ENCODE results near the gene COL6A2.
"Not testable (repeated sequence)": the region's sequence is repeated elsewhere in the genome, so short reads cannot be mapped to it uniquely, and the experiment has no call there.

The COL6A2 gene

GRCh38 chr21:46173573-46173972 is 75.7 kb downstream of the COL6A2 start:
- Histone ChIP-seq H3K4me3 (ENCODE audit: low read depth, low read length) (no peak overlapping the region), H3K79me2 (ENCODE audit: control insufficient read depth, insufficient read depth, low read length, unreplicated experiment) (no peaks in the 10 kb centered on the region), H3K27ac (ENCODE audit: low read depth, low read length) (no peak overlapping the region), H3K4me1 (ENCODE audit: control insufficient read depth, insufficient read depth, low read length, unreplicated experiment) (no peaks in the 10 kb centered on the region), H3K27me3 (ENCODE audit: insufficient read depth, low read length) (no peaks in the 10 kb centered on the region), H3K36me3 (ENCODE audit: insufficient read depth, low read length) (no peaks in the 10 kb centered on the region), H2AFZ (ENCODE audit: low read length, unreplicated experiment) (no peak overlapping the region)

- H3K4me3 ChIP-seq (ENCODE audit: low read depth, low read length); H3K27me3 ChIP-seq (ENCODE audit: insufficient read depth, low read length); H2AFZ ChIP-seq (ENCODE audit: low read length, unreplicated experiment); H3K79me2 ChIP-seq (ENCODE audit: control insufficient read depth, insufficient read depth, low read length, unreplicated experiment); H3K4me1 ChIP-seq (ENCODE audit: control insufficient read depth, insufficient read depth, low read length, unreplicated experiment); H3K36me3 ChIP-seq (ENCODE audit: insufficient read depth, low read length); H3K27ac ChIP-seq (ENCODE audit: low read depth, low read length): not testable (repeated sequence)
Measured at GRCh38 chr21:46176443-46177129, 78.7 kb downstream of the COL6A2 start.

- Histone ChIP-seq H3K4me3 (ENCODE audit: low read depth, low read length) (no peak overlapping the region), H3K36me3 (ENCODE audit: insufficient read depth, low read length) (no peaks in the 10 kb centered on the region), H3K4me1 (ENCODE audit: control insufficient read depth, insufficient read depth, low read length, unreplicated experiment) (no peaks in the 10 kb centered on the region), H3K79me2 (ENCODE audit: control insufficient read depth, insufficient read depth, low read length, unreplicated experiment) (no peaks in the 10 kb centered on the region), H3K27me3 (ENCODE audit: insufficient read depth, low read length) (no peaks in the 10 kb centered on the region), H2AFZ (ENCODE audit: low read length, unreplicated experiment) (no peak overlapping the region), H3K27ac (ENCODE audit: low read depth, low read length) (no peak overlapping the region)
Measured at GRCh38 chr21:46178961-46179360, 81.0 kb downstream of the COL6A2 start.

All from ACC112 (cell line).